Sigmoid colon (tissue), 4 donors: ENCODE measurements around the gene FAM98C.

Experiments used
- EP300 ChIP-seq, 4 donors: sonication (generic); formaldehyde crosslinking; IDR thresholded peaks; one replicate each; pipeline ENCODE4 v1.6.1; 2017; ENCODE audit warnings: antibody characterized with exemption in 4 of 4
- POLR2A ChIP-seq, 2 donors: fragments of 450-650 bp; IDR thresholded peaks; one replicate each; pipeline ENCODE4 v1.6.1; 2016; ENCODE audit warnings: antibody characterized with exemption in 2 of 2, mild to moderate bottlenecking in 2 of 2, moderate library complexity in 2 of 2
- POLR2AphosphoS5 ChIP-seq, 4 donors: sonication (generic); formaldehyde crosslinking; IDR thresholded peaks; one replicate each; pipeline ENCODE4 v1.6.1; 2017; ENCODE audit warnings: antibody characterized with exemption in 4 of 4
- TF ChIP-seq, protein P1 (sequence below), 4 experiments: fragments of 450-650 bp in 3 of 4; fragments of 200-600 bp in 1 of 4; IDR thresholded peaks; one replicate each; pipeline ENCODE4 v1.5.1; 2016 to 2019; ENCODE audit warnings: antibody characterized with exemption in 4 of 4, mild to moderate bottlenecking in 3 of 4, moderate library complexity in 2 of 4

DNA sequence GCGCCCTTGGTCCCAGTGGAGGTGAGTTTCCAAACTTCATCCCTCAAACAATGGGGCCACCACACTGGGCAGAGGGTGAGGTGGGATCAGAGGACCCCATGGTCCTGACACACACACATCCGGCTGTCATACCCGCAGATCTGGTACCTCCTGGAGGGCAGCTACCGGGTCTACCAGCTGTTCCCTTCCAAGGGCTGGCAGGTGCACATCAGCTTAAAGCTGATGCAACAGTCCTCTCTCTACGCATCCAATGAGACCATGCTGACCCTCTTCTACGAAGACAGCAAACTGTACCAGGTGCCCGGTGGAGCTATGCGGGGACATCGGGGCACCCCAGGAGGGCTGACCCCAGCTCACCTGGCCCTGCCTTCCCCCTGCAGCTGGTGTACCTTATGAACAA, 42.5 kb upstream of the FAM98C start:
- TF ChIP-seq, protein P1, sequence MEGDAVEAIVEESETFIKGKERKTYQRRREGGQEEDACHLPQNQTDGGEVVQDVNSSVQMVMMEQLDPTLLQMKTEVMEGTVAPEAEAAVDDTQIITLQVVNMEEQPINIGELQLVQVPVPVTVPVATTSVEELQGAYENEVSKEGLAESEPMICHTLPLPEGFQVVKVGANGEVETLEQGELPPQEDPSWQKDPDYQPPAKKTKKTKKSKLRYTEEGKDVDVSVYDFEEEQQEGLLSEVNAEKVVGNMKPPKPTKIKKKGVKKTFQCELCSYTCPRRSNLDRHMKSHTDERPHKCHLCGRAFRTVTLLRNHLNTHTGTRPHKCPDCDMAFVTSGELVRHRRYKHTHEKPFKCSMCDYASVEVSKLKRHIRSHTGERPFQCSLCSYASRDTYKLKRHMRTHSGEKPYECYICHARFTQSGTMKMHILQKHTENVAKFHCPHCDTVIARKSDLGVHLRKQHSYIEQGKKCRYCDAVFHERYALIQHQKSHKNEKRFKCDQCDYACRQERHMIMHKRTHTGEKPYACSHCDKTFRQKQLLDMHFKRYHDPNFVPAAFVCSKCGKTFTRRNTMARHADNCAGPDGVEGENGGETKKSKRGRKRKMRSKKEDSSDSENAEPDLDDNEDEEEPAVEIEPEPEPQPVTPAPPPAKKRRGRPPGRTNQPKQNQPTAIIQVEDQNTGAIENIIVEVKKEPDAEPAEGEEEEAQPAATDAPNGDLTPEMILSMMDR (IDR thresholded peaks at IDR 0.05): no peak
- no peak for TF ChIP-seq POLR2AphosphoS5 (IDR thresholded peaks at IDR 0.05)
- no peak for TF ChIP-seq POLR2A (IDR thresholded peaks at IDR 0.05)
- no peak for TF ChIP-seq EP300 (IDR thresholded peaks at IDR 0.05)
